RWPE2 (cell line): ENCODE measurements around the gene MATN3.

Experiments
- ATAC-seq: fragments of 200-7000 bp; cut with Tn5 transposase; 3 replicates; pipeline ENCODE4 v1.9.1; 2021; ENCODE audit warnings: low read depth
- DNase-seq: peaks from one replicate; pipeline ENCODE4 v3.0.0-alpha.2; 2020; ENCODE audit warnings: low spot score
- H3K27ac ChIP-seq: fragments of 450-650 bp; 2 replicates; pipeline ENCODE4 v1.5.1; 2017; ENCODE audit warnings: mild to moderate bottlenecking; ENCODE audit not compliant: poor library complexity, severe bottlenecking
- H3K27me3 ChIP-seq: fragments of 250-450 bp; sonication (Bioruptor Pico); 2 replicates; pipeline ENCODE4 v1.5.1; 2021; ENCODE audit warnings: mild to moderate bottlenecking, moderate library complexity; ENCODE audit not compliant: insufficient read depth, poor library complexity, severe bottlenecking
- H3K36me3 ChIP-seq: fragments of 250-450 bp; sonication (Bioruptor Pico); 2 replicates; pipeline ENCODE4 v1.5.1; 2020; ENCODE audit warnings: low read depth, mild to moderate bottlenecking, moderate library complexity
- H3K4me1 ChIP-seq: fragments of 250-450 bp; sonication (Bioruptor Pico); 2 replicates; pipeline ENCODE4 v1.5.1; 2021; ENCODE audit warnings: mild to moderate bottlenecking, moderate library complexity; ENCODE audit not compliant: insufficient read depth, poor library complexity, severe bottlenecking
- H3K4me3 ChIP-seq: fragments of 250-450 bp; sonication (Bioruptor Pico); 2 replicates; pipeline ENCODE4 v1.5.1; 2021; ENCODE audit warnings: mild to moderate bottlenecking, moderate library complexity; ENCODE audit not compliant: severe bottlenecking
- H3K9me3 ChIP-seq: fragments of 250-450 bp; sonication (Bioruptor Pico); 2 replicates; pipeline ENCODE4 v1.5.1; 2021; ENCODE audit warnings: mild to moderate bottlenecking, moderate library complexity; ENCODE audit not compliant: severe bottlenecking
- CTCF ChIP-seq: fragments of 450-650 bp; IDR thresholded peaks from one replicate; pipeline ENCODE4 v1.5.1; 2017; ENCODE audit warnings: mild to moderate bottlenecking, moderate library complexity; ENCODE audit not compliant: poor library complexity, severe bottlenecking

MATN3 gene

GRCh38 chr2:20044778-20045177 lies 32.3 kb upstream of the MATN3 start:
- Histone ChIP-seq H3K27me3 (no peaks in the 10 kb centered on the region), H3K27ac (no peak overlapping the region), H3K36me3 (peaks cover 40% of the 10 kb centered on the region), H3K4me3 (no peak overlapping the region), H3K9me3 (no peaks in the 10 kb centered on the region), H3K4me1 (peaks cover 44% of the 10 kb centered on the region)
- ATAC-seq (no peak), DNase-seq (no peak)
- no peak for TF ChIP-seq CTCF

- no peak for TF ChIP-seq CTCF
- Histone ChIP-seq H3K27me3 (no peaks in the 10 kb centered on the region), H3K4me1 (peaks cover 24% of the 10 kb centered on the region), H3K4me3 (no peak overlapping the region), H3K27ac (peak overlapping the region; percentile 46), H3K36me3 (peaks cover 54% of the 10 kb centered on the region), H3K9me3 (no peaks in the 10 kb centered on the region)
- ATAC-seq (peak; percentile 66), DNase-seq (no peak)
Observed at GRCh38 chr2:20042531-20042930, 30.1 kb upstream of the MATN3 start.

- peak; percentile 90 for ATAC-seq
- Histone ChIP-seq H3K4me3 (no peak overlapping the region), H3K4me1 (peaks cover 24% of the 10 kb centered on the region), H3K27ac (peak overlapping the region; percentile 46), H3K27me3 (no peaks in the 10 kb centered on the region), H3K9me3 (no peaks in the 10 kb centered on the region), H3K36me3 (peaks cover 67% of the 10 kb centered on the region)
- no peak for TF ChIP-seq CTCF
- DNase-seq: no peak
Observed at GRCh38 chr2:20040489-20041172, 28.2 kb upstream of the MATN3 start.

GRCh38 chr2:20037660-20038059 lies 25.2 kb upstream of the MATN3 start:
- TF ChIP-seq CTCF: no peak
- no peak overlapping the region for H3K4me3 ChIP-seq
- DNase-seq (no peak), ATAC-seq (no peak)
- peaks cover 80% of the 10 kb centered on the region for H3K36me3 ChIP-seq
- H3K4me1 ChIP-seq: peaks cover 11% of the 10 kb centered on the region
- no peaks in the 10 kb centered on the region for H3K27me3 ChIP-seq
- no peaks in the 10 kb centered on the region for H3K9me3 ChIP-seq
- H3K27ac ChIP-seq: no peak overlapping the region

GRCh38 chr2:20035955-20036666 lies 23.6 kb upstream of the MATN3 start:
- TF ChIP-seq CTCF: no peak
- Histone ChIP-seq H3K4me1 (peaks cover 10% of the 10 kb centered on the region), H3K27me3 (no peaks in the 10 kb centered on the region), H3K4me3 (no peak overlapping the region), H3K27ac (no peak overlapping the region), H3K36me3 (peaks cover 96% of the 10 kb centered on the region), H3K9me3 (no peaks in the 10 kb centered on the region)
- DNase-seq (no peak), ATAC-seq (no peak)
